Neural cell (in vitro differentiated cells): Measurements from ENCODE around the gene ISL2. TPM values are rescaled to one million over a fixed set of nuclear protein-coding genes. Genes with fewer than 3 reads are reported as not detected.

ENCODE experiments used
- H2AFZ ChIP-seq: fragments of 200-600, 300-800 bp; sonication (generic), shearing (Covaris generic); 2 replicates; pipeline ENCODE4 v1.6.0; 2014; ENCODE audit warnings: low read depth, mild to moderate bottlenecking, antibody characterized with exemption, low read length, moderate library complexity
- H3F3A ChIP-seq: fragments of 200-600 bp; shearing (Covaris generic); 2 replicates; pipeline ENCODE4 v1.6.1; 2016; ENCODE audit warnings: mild to moderate bottlenecking, moderate library complexity, mixed read lengths, antibody characterized with exemption, low read length; ENCODE audit not compliant: insufficient read depth, poor library complexity, severe bottlenecking
- H3K27ac ChIP-seq: fragments of 200-600, 300-800 bp; sonication (generic), shearing (Covaris generic); 2 replicates; pipeline ENCODE4 v1.5.1; 2014; ENCODE audit warnings: mild to moderate bottlenecking, low read length, moderate library complexity
- H3K27me3 ChIP-seq: fragments of 300-800, 200-600 bp; sonication (generic), shearing (Covaris generic); 2 replicates; pipeline ENCODE4 v1.6.0; 2014; ENCODE audit warnings: mild to moderate bottlenecking, low read depth, low read length, moderate library complexity; ENCODE audit not compliant: insufficient read depth
- H3K36me3 ChIP-seq: fragments of 300-800, 200-600 bp; sonication (generic), shearing (Covaris generic); 2 replicates; pipeline ENCODE4 v1.5.1; 2014; ENCODE audit warnings: mild to moderate bottlenecking, antibody characterized with exemption, low read length, moderate library complexity; ENCODE audit not compliant: insufficient read depth
- H3K4me2 ChIP-seq: fragments of 300-800, 200-600 bp; sonication (generic), shearing (Covaris generic); 2 replicates; pipeline ENCODE4 v1.6.0; 2014; ENCODE audit warnings: mild to moderate bottlenecking, low read length
- H3K4me3 ChIP-seq: fragments of 300-800, 200-600 bp; sonication (generic), shearing (Covaris generic); 2 replicates; pipeline ENCODE4 v1.5.1; 2014; ENCODE audit warnings: mild to moderate bottlenecking, low read length, moderate library complexity
- H3K79me2 ChIP-seq: fragments of 200-600 bp; shearing (Covaris generic); replicated peaks from 2 replicates; pipeline ENCODE4 v1.6.0; 2014; ENCODE audit warnings: mild to moderate bottlenecking, low read length, moderate library complexity; ENCODE audit not compliant: insufficient read depth
- H3K9ac ChIP-seq: fragments of 300-800, 200-600 bp; sonication (generic), shearing (Covaris generic); 2 replicates; pipeline ENCODE4 v1.6.1; 2016; ENCODE audit warnings: mild to moderate bottlenecking, low read length, mixed read lengths
- H3K9me2 ChIP-seq: fragments of 200-600 bp; shearing (Covaris generic); 2 replicates; pipeline ENCODE4 v1.6.1; 2016; ENCODE audit warnings: mild to moderate bottlenecking, low read length, mixed read lengths; ENCODE audit not compliant: insufficient read depth
- H3K9me3 ChIP-seq: fragments of 200-600, 300-800 bp; sonication (generic), shearing (Covaris generic); 2 replicates; pipeline ENCODE4 v1.6.1; 2016; ENCODE audit warnings: mild to moderate bottlenecking, mixed run types, low read length, moderate library complexity, mixed read lengths
- H4K20me1 ChIP-seq: fragments of 200-600 bp; shearing (Covaris generic); 2 replicates; pipeline ENCODE4 v1.6.1; 2016; ENCODE audit warnings: mild to moderate bottlenecking, mixed run types; ENCODE audit not compliant: insufficient read depth
- EP300 ChIP-seq: fragments of 450-650 bp; conservative IDR thresholded peaks from 2 replicates; pipeline ENCODE4 v1.6.1; 2014; ENCODE audit warnings: antibody characterized with exemption, mild to moderate bottlenecking, moderate library complexity; ENCODE audit not compliant: poor library complexity, severe bottlenecking
- EZH2 ChIP-seq: fragments of 200-600, 300-800 bp; shearing (Covaris generic), sonication (generic); IDR thresholded peaks from 2 replicates; pipeline ENCODE4 v1.6.1; 2014; ENCODE audit warnings: antibody characterized with exemption, low read length, borderline replicate concordance, mild to moderate bottlenecking; ENCODE audit not compliant: insufficient read depth, poor library complexity, severe bottlenecking
- MXI1 ChIP-seq: fragments of 450-650 bp; conservative IDR thresholded peaks from 2 replicates; pipeline ENCODE4 v1.6.1; 2014; ENCODE audit warnings: antibody characterized with exemption, mild to moderate bottlenecking; ENCODE audit not compliant: poor library complexity, severe bottlenecking
- POLR2AphosphoS5 ChIP-seq: IDR thresholded peaks from 2 replicates; pipeline ENCODE4 v1.6.1; 2012
- RAD21 ChIP-seq: fragments of 450-650 bp; conservative IDR thresholded peaks from 2 replicates; pipeline ENCODE4 v1.6.1; 2014; ENCODE audit warnings: antibody characterized with exemption, mild to moderate bottlenecking, moderate library complexity
- SMC3 ChIP-seq: fragments of 450-650 bp; conservative IDR thresholded peaks from 2 replicates; pipeline ENCODE4 v1.6.1; 2014; ENCODE audit warnings: antibody characterized with exemption, mild to moderate bottlenecking, moderate library complexity; ENCODE audit not compliant: poor library complexity
- TAF1 ChIP-seq: IDR thresholded peaks from 2 replicates; pipeline ENCODE4 v1.6.1; 2012; ENCODE audit warnings: low read depth
- polyA plus RNA-seq: library from polyadenylated mRNA; depleted of rRNA; stranded (reverse); fragments of >200 nt; gene quantifications from 2 replicates; pipeline ENCODE4 v1.2.3, GENCODE V29; 2014
- TF ChIP-seq, protein P1 (sequence below): IDR thresholded peaks from 2 replicates; pipeline ENCODE4 v1.6.1; 2012; ENCODE audit warnings: borderline replicate concordance
- TF ChIP-seq, protein P2 (sequence below): fragments of 450-650 bp; IDR thresholded peaks from 2 replicates; pipeline ENCODE4 v1.5.1; 2014; ENCODE audit warnings: antibody characterized with exemption, mild to moderate bottlenecking, moderate library complexity; ENCODE audit not compliant: poor library complexity, severe bottlenecking

ISL2 gene
- polyA plus RNA-seq, 1 donor from 2014 or later: not detected

DNA sequence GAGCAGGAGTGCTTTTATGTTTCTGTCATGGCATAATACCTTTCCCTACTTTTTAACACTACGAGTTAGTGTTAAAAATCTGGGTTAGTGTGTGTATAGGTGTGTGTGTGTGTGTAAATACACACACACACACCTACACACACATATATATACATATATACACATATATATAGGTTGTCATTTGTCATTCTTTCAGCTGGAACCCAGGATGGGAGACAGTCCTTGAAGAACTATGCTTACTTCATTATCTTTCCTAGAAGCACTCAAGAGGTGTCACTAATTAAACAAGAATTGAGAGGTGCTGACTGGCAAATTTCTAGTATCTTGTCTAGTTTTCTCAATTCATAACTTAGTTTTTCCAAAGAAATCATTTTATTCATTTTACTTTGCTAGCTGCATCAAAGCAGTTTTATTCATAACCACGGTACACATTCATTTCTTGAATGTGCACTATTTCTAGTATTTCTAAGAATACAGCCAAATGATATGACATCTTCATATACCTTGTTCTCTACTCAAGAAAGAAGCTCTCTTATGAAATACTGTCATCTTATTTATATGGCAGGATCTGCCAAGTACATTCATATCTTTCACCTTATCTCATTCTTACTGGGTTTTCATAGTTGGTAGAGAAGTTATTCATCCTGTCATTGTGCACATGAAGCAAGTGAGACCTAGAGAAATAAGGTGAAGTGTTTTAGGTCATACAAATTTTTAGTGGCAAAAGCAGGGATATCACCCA, 46.6 kb downstream of the ISL2 start:
- H3K27me3 ChIP-seq: no peaks in the 10 kb centered on the region
- H3F3A ChIP-seq: no peaks in the 10 kb centered on the region
- no peak overlapping the region for H2AFZ ChIP-seq
- no peak overlapping the region for H3K4me3 ChIP-seq
- no peaks in the 10 kb centered on the region for H3K79me2 ChIP-seq
- no peaks in the 10 kb centered on the region for H4K20me1 ChIP-seq
- no peak overlapping the region for H3K4me2 ChIP-seq
- H3K9ac ChIP-seq: no peak overlapping the region
- no peaks in the 10 kb centered on the region for H3K36me3 ChIP-seq
- TF ChIP-seq EP300: no peak
- TF ChIP-seq RAD21: no peak
- TF ChIP-seq TAF1: no peak
- no peak for TF ChIP-seq SMC3
- TF ChIP-seq EZH2: no peak
- TF ChIP-seq MXI1: no peak
- TF ChIP-seq, protein P1, sequence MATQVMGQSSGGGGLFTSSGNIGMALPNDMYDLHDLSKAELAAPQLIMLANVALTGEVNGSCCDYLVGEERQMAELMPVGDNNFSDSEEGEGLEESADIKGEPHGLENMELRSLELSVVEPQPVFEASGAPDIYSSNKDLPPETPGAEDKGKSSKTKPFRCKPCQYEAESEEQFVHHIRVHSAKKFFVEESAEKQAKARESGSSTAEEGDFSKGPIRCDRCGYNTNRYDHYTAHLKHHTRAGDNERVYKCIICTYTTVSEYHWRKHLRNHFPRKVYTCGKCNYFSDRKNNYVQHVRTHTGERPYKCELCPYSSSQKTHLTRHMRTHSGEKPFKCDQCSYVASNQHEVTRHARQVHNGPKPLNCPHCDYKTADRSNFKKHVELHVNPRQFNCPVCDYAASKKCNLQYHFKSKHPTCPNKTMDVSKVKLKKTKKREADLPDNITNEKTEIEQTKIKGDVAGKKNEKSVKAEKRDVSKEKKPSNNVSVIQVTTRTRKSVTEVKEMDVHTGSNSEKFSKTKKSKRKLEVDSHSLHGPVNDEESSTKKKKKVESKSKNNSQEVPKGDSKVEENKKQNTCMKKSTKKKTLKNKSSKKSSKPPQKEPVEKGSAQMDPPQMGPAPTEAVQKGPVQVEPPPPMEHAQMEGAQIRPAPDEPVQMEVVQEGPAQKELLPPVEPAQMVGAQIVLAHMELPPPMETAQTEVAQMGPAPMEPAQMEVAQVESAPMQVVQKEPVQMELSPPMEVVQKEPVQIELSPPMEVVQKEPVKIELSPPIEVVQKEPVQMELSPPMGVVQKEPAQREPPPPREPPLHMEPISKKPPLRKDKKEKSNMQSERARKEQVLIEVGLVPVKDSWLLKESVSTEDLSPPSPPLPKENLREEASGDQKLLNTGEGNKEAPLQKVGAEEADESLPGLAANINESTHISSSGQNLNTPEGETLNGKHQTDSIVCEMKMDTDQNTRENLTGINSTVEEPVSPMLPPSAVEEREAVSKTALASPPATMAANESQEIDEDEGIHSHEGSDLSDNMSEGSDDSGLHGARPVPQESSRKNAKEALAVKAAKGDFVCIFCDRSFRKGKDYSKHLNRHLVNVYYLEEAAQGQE: no peak
- TF ChIP-seq, protein P2, sequence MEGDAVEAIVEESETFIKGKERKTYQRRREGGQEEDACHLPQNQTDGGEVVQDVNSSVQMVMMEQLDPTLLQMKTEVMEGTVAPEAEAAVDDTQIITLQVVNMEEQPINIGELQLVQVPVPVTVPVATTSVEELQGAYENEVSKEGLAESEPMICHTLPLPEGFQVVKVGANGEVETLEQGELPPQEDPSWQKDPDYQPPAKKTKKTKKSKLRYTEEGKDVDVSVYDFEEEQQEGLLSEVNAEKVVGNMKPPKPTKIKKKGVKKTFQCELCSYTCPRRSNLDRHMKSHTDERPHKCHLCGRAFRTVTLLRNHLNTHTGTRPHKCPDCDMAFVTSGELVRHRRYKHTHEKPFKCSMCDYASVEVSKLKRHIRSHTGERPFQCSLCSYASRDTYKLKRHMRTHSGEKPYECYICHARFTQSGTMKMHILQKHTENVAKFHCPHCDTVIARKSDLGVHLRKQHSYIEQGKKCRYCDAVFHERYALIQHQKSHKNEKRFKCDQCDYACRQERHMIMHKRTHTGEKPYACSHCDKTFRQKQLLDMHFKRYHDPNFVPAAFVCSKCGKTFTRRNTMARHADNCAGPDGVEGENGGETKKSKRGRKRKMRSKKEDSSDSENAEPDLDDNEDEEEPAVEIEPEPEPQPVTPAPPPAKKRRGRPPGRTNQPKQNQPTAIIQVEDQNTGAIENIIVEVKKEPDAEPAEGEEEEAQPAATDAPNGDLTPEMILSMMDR: no peak
- TF ChIP-seq POLR2AphosphoS5: no peak
- no peaks in the 10 kb centered on the region for H3K9me3 ChIP-seq
- H3K27ac ChIP-seq: no peak overlapping the region
- H3K9me2 ChIP-seq: no peaks in the 10 kb centered on the region

DNA sequence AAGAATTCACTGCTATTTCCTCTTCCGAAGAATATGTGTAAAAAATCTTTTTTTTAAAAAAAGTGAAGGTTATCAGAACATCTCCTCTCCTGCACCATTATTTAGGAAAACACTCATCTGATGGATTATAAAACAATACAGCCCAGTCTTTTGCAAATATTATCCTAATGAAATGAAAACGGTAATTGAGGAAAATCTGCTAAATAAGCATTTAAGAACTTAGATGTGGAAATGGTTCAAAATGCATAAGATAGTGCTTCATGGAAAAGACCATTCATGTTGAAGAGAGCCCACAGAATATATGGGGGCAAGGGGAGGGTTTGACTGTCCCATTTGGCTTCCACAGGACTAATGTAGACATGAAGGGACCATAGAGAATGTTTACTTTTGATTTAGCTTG, 47.8 kb downstream of the ISL2 start:
- H3K9me3 ChIP-seq: no peaks in the 10 kb centered on the region
- no peak overlapping the region for H2AFZ ChIP-seq
- H3K27ac ChIP-seq: no peak overlapping the region
- no peaks in the 10 kb centered on the region for H4K20me1 ChIP-seq
- H3F3A ChIP-seq: no peaks in the 10 kb centered on the region
- no peaks in the 10 kb centered on the region for H3K36me3 ChIP-seq
- no peak overlapping the region for H3K4me2 ChIP-seq
- no peak overlapping the region for H3K4me3 ChIP-seq
- H3K9me2 ChIP-seq: no peaks in the 10 kb centered on the region
- H3K27me3 ChIP-seq: no peaks in the 10 kb centered on the region
- no peaks in the 10 kb centered on the region for H3K79me2 ChIP-seq
- no peak for TF ChIP-seq RAD21
- no peak for TF ChIP-seq EZH2
- no peak for TF ChIP-seq MXI1
- no peak for TF ChIP-seq TAF1
- TF ChIP-seq POLR2AphosphoS5: no peak
- TF ChIP-seq, protein P2: no peak
- no peak for TF ChIP-seq EP300
- TF ChIP-seq, protein P1: no peak
- TF ChIP-seq SMC3: no peak
- no peak overlapping the region for H3K9ac ChIP-seq
